Measurements from ENCODE around the gene PRELID3B.

The PRELID3B gene

DNA sequence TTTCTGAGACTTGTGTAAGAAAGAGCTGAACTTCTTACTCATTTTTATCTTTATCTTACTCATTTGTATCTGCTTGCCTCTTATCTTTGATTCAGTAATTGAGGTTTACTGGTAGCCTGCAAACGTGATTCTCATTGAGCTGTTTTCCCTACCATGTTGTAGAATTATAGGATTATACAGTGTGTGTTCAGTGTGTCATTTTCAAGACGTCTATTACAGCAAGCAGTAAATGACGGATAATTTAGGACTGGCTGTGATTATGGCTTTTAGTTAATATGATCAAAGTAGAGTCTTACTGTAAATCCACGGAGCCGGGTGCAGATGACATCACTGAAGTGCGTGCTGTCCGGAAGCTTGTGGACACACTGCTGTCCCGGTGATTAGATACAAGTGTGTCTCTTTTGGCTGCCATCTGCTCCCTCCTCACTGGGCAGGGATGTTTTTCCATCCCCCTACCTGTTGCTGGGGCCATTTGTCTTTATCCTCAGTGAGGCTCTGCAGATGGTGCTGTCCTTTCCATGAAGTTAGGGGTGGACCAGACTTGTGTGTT is 55.5 kb downstream of the PRELID3B start:
- no peaks in the 10 kb centered on the region for H3K9me3 ChIP-seq
- H3K36me3 ChIP-seq (replicated peaks) = peaks cover 59% of the 10 kb centered on the region
- no peak overlapping the region for H3K4me3 ChIP-seq
- DNase-seq (ENCODE audit: low spot score in 2 of 2) = no peak
- in situ Hi-C loops (cut with MboI; ENCODE audit: low sequenced_read_pairs) = loop anchor here (10.0 kb wide), 1 partner anchor 82 kb away; no protein-coding TSS in a partner anchor
- H3K4me1 ChIP-seq = peaks cover 6% of the 10 kb centered on the region
- no peaks in the 10 kb centered on the region for H3K27me3 ChIP-seq (ENCODE audit: low read depth)

DNA sequence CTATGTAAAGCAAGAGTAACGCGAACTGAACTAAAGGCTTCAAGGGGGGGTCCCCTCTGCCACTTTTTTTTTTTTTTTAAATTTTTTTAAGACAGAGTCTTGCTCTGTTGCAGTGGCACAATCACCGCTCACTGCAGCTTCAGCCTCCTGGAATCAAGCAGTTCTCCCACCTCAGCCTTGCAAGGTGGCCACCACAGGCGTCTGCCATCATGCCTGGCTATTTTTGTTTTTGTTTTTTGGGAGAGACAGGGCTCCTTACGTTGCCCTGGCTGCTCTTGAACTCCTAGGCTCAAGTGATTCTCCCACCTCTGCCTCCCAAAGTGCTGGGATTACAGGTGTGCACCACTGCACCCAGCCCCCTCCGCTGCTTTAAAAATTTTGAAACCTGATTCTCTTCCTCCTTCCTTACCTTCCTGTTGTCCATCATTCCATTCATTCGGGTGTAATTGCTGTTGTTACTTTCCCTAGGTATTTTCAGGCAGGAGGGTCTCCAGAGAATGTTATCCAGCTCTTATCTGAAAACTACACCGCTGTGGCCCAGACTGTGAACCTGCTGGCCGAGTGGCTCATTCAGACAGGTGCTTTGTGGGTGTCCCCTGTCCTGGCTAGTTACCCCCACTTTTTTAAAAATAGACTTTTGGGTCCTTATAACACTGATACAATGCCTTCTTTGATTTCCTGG is 56.2 kb downstream of the PRELID3B start:
- in situ Hi-C loops (cut with MboI; ENCODE audit: low sequenced_read_pairs) = loop anchor here (10.0 kb wide), 1 partner anchor 82 kb away; no protein-coding TSS in a partner anchor
- Histone ChIP-seq H3K4me3 (no peak overlapping the region), H3K4me1 (peaks cover 6% of the 10 kb centered on the region), H3K9me3 (no peaks in the 10 kb centered on the region), H3K36me3 (replicated peaks) (peaks cover 53% of the 10 kb centered on the region), H3K27me3 (ENCODE audit: low read depth) (no peaks in the 10 kb centered on the region)
- no peak for DNase-seq (ENCODE audit: low spot score in 2 of 2)

DNA sequence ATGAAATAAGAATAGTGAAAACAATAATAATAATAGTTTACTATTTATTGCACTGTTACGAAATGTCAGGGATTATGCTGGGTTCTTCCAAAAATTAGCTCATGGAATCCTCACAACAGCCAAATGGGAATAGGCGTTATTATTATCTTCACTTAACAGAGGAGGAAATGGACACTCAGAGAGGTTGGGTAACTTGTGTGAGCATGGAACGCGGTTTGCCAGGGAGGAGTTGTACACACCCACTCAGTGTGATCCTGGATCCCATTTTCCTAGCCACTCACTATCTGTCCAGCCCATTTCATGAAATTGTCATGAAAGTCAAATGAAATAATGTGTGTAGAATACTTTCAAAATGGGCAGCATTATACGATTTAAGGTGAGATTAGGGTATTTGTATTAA is 56.9 kb downstream of the PRELID3B start:
- no peaks in the 10 kb centered on the region for H3K27me3 ChIP-seq (ENCODE audit: low read depth)
- DNase-seq (ENCODE audit: low spot score in 2 of 2) = no peak
- no peaks in the 10 kb centered on the region for H3K9me3 ChIP-seq
- peaks cover 45% of the 10 kb centered on the region for H3K36me3 ChIP-seq (replicated peaks)
- in situ Hi-C loops (cut with MboI; ENCODE audit: low sequenced_read_pairs) = loop anchor here (10.0 kb wide), 1 partner anchor 81 kb away; no protein-coding TSS in a partner anchor
- no peak overlapping the region for H3K4me3 ChIP-seq
- H3K4me1 ChIP-seq = peaks cover 6% of the 10 kb centered on the region

DNA sequence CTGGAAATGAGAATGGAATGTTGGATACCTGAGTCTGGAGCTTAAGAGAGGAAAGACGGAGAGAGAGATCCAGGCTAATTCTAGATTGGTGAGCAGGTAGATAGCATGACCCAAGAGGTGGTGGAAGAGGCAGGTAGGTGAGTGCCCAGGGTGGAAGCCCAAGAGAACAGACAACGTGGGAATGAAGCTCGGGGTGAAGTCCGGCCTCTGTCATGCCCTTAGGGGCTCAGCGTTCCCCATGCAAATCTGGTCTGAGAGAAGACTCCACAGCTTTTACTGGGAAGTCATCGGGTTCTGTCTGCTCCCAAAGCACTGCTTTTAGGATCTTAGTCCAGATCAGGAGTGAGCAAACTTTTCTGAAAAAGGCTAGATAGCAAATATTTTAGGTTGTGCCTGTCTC is 57.9 kb downstream of the PRELID3B start:
- in situ Hi-C loops (cut with MboI; ENCODE audit: low sequenced_read_pairs) = loop anchor here (10.0 kb wide), 1 partner anchor 80 kb away; no protein-coding TSS in a partner anchor
- no peak for DNase-seq (ENCODE audit: low spot score in 2 of 2)
- H3K27me3 ChIP-seq (ENCODE audit: low read depth) = no peaks in the 10 kb centered on the region
- peaks cover 6% of the 10 kb centered on the region for H3K4me1 ChIP-seq
- no peak overlapping the region for H3K4me3 ChIP-seq
- no peaks in the 10 kb centered on the region for H3K9me3 ChIP-seq
- peaks cover 36% of the 10 kb centered on the region for H3K36me3 ChIP-seq (replicated peaks)
